IPS DF 4.7 (cell line): ENCODE results near the gene ZFYVE26.
A peak's percentile ranks its signal among the peaks of the same experiment; 100 is the strongest.
"Not testable (repeated sequence)": the region's sequence is repeated elsewhere in the genome, so short reads cannot be mapped to it uniquely, and the experiment has no call there.

Source experiments
- DNase-seq: peaks from one replicate; pipeline ENCODE4 v3.0.0-alpha.2; 2013; ENCODE audit warnings: low spot score; ENCODE audit errors: extremely low read depth

Gene ZFYVE26

DNA sequence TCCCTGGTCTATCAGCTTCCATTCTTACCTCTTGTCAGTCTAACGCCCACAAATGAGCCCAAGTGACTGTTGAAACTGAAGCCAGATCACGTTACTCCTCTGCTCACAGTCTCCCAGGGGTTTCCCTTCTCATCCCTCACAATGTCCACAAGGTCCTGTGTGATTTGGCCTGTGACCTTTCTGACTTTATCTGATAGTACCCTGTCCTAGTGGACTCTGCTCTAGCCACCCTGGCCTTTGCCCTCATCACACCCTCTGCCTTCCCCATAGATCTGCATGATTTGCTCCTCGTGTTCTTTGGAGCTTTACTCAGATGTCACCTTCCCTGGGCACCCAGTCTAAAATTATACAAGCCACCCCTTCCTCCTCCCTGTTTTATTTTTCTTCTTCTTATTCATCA, 59.2 kb downstream of the ZFYVE26 start:
- DNase-seq: no peak

DNA sequence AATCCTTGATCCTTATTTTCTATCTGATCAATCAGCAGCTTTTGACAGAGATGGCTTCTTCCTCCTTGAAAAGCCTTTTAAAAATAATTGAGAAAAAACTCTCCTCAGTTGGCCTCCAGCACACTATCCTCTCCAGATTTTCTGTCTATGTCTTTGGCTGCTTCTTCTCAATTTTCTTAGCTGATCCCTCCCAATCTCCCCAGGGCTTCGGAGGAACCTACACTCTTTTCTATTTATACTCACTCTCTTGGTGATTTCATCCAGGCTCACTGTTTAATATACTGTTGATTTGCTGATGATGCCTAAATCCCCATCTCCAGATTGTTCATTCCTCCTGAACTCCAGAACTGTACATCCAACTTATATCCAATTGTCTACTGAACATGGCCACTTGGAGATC, 59.9 kb downstream of the ZFYVE26 start:
- no peak for DNase-seq

DNA sequence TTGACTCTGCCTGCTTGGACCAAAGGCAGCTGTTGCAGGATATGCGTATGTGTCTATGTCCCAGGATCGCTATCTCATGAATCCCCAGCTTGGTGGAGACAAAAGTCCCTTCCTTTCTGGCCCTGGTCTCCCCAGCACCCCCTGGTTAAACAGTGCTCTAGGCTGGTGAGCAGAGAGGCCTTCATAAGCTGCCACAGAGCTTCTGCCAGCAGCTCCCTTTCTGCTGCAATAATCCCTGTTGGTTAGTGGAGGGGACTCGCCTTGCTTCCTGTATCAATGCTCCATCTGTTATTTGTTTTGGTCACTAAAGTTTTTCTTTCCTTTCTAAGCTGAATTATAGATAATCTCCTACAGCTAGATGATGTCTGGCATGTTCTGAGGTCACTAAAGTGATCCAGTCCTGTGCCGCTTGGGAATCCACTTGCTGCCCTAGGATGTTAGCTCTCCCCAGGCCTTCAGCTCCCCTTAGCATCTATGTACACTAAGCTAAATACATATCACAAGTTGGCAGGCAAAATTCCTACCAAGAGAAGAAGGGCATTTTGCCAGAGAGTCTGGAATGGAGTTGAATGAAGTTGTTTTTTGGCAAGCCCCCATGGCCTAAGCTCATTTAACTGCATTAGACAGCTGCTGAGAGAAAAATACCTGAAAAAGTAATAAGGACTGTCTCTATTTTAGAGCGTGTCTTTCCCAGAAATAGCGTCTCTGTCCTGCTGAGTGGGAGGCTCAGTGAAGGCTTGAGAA, 66.9 kb downstream of the ZFYVE26 start:
- no peak for DNase-seq

DNA sequence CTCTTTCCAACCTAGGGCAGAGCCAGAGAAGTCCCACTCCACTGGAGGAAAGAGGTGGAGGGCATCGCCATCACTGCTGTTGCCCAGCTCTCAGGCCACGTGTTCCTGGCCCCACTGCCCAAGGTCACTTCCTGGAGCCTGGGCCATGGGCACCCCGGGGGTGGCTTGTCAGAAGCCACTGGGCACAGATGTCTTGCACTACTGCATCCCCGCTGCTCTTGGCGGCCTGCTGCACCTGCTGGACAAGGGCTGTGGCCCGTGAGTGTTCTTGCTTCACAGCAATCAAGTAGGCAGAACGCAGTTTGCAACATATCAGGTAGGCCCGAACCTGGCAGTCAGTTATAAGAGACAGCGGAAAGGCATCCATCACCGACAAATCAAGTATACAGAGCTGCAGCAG, 68.1 kb downstream of the ZFYVE26 start:
- no peak for DNase-seq

DNA sequence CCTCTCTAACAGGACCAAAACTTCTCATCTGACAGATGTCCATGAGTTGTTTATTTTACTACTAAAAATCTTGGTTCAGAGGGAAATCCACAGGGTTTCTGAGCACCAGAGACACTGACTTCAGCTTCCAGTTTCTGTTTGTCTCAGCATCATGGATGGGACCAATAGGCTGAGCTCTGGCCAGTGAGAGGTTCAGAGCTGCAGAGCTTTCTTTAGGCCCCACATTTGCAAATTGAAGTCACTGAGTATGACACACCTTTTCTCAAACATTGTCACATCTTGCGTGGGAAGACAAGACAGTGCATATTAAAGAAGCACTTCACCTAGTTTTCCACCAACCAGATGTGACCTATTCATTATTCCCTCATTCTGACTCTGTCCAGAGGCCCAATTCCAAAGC, 69.5 kb downstream of the ZFYVE26 start:
- DNase-seq: no peak

DNA sequence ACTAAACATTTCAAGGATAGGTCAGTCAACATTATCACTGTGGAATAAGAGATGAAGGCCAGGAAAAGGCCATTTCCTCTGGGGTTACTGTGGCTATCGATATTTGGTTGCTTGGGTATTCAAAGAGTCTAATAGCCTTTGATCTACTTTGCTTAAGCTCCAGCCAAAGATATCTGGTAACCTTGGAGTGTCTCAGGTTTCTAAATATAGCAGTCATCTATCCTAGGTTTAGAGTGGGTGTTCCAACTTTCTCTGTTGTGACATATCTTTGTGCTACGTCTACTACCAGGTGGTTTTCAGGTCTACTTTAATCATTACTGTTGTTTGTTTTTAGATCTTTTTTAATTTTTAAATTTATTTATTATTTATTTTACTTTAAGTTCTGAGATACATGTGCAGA, 72.3 kb downstream of the ZFYVE26 start:
- no peak for DNase-seq

DNA sequence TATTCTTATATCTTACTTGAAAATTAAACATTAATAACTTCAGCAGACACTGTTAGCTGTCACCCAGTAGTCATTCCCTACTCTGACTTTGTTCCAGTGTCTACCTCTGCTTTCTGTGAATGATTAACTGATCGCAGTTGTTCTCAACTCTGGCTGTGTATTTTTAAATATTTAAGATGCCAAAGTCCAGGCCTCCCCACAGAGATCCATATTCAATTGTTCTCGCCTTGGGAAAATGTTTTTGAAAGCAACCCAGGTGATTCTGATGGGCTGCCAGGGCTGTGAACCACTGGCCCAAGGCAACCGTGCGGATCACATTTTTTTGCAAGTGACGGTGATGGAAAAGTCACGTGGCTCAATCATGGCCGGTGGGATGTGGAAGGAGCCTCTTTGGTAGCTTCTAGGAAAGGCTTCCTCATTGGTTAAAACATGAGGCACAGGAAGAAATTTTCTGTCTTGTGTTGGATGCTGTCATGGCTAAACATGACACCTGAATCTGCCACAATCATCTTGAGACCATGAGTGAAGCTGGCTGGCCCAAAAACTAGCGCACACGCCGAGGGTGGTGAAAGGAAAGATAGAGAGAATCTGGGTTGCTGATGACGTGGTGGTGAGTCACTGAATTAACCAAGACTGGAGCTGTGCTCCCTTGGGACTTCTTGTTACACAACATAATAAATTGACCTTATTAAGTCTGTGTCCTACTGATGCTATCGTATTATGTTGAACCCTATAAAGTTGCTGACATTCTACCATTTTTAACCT, 77.5 kb downstream of the ZFYVE26 start:
- DNase-seq: no peak

DNA sequence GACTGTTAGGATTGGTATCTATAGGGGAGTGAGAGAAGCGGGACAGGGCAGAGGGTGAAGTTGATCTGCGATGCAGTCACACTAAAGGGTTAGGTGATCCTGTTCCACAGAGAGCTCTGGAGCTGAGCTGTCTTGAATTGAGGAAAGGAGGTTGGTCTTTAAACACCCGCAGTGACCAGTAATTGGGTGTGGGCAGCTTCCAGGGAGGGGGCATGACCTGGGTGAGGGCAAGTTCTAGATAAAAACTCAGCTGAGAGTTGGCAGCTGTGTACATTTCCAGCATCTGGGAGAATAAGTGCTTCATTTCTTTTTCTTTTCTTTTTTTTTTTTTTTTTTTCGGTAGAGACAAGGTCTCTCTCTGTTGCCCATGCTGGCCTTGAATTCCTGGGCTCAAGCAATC, 79.6 kb downstream of the ZFYVE26 start:
- DNase-seq: no peak

DNA sequence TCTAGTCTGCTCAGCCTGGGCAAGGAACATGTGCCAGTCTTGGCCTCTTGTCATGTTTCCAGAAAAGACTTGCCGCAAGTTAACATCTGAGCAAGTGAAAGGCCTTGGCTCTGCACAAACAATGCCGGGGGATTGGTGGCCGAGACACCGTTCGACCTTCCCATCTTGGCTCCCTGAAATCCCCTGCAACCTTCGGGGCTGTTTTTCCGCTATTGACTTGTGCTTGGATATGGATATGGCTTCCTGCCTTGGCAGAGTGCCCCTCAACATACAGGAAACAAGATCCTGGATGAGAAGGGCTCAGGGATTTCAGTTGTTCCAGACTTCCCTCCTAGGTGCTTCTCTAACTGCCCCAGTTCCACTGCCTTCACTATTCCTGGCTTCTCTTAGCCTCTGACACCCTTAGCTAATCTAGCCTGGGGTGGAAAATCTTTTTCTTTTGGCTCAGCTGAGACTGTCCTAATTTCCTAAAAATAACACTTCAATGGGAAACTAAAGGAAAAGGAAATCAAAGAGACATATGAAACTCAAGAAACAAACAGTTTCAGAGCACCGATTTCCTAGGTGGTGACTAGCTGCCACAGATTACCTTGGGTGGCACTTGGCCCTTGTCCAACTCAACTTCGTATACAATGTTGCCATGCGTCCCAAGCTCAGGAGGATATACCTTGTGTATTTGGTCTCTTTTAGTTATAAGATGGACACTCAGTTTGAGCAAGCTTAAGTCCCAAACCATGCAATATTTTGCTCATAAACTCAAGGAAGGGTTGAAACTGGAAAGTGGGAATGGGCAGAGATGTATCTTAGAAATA, 80.8 kb downstream of the ZFYVE26 start:
- DNase-seq: no peak

DNA sequence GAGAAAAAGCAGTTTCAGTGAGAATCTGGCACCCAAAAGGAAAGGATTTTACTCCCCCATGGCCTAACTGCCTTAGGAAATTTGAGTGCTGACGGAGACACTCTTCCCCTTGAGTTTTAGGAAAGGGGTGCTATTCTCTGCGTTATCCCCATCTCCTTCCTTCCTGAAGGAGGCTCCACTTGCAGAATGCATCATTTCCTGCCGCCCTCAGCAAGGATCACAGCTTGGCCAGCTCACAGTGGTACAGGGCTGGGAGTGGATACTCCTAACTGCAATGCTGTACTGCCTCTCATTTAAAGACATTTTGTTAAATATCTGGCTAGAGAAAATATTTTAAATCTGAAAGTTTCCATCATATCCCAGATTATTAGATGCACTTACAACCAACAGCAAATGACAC, 81.7 kb downstream of the ZFYVE26 start:
- DNase-seq: no peak

DNA sequence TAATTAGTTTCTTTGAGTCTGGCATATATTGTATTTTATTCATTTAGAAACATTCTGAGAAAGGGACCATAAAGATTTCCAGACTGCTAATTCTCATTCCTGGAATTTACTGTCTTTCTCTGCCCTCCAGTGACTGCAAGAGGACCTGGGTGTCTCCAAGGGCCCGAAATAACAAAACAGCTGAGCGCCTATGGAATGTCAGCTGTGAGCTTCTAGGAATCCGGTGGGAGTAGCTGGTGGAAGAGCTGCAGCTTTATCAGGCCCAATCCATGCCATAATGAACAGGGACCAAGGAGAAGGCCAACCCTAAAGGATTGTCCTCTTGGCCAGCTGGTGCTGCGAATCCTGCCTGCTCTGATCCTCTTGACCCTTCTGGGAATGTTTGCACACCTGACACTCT, 82.8 kb downstream of the ZFYVE26 start:
- DNase-seq: no peak

DNA sequence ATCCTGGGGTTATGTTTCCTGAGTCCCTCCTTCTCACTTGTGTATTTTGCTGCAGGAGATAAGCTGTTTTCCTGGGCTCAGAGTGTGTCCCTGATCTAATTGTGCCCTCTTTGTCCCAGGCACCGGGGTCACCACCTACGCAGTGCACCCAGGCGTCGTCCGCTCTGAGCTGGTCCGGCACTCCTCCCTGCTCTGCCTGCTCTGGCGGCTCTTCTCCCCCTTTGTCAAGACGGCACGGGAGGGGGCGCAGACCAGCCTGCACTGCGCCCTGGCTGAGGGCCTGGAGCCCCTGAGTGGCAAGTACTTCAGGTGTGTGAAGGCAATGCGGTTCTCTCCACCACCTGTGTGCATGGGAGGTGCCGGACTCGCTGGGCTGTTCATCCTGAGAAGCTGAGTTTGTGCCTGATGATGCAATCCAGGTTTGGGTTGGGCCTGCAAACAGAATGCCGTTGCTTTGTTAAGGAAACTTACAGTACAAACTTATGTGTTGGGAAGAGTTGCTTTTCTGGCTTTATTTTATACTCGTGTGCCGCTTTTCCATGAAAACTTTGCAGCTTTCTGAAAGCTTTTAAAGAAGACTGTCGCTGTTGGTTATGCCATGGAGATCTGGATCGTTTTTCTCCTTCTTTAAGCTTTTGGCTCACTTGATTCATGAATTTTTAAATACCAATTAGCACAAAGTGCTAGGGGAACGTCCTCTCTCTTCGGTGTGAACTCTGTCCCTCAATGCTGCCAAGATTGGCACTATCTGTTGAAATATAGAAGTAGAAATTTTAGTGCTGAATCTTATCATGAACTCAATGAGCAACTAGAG, 87.1 kb downstream of the ZFYVE26 start:
- peak; percentile 44 for DNase-seq

DNA sequence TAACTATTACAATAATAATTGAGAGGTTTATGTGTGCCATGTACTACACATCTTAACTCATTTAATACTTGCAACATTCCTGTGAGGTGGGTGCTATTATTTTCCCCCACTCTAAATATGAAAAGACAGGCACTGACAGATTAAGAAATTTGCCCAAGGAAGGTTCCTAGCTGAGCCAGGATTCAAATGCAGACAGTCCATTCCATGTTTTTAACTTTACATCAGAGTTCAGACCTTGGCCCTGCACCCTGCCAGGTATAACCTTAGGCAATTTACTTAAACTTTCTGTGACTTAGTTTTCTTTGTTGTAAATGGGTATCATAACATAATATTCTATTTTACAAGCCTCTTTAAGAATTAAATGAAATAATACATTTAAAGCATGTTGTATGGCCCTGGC, 88.1 kb downstream of the ZFYVE26 start:
- no peak for DNase-seq

DNA sequence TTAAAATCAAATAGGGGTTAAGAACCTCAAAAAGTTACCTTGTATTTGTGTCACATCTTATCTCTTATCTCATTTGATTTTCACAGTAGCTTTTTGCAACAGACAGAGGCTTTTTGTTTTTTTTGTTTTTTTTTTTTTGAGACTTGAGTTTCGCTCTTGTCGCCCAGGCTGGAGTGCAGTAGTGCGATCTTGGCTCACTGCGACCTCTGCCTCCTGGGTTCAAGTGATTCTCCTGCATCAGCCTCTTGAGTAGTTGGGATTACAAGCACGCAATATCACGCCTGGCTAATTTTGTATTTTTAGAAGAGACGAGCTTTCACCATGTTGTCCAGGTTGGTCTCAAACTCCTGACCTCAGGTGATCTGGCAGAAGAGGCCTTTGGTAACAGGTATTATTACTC, 89.0 kb downstream of the ZFYVE26 start:
- DNase-seq: no peak

DNA sequence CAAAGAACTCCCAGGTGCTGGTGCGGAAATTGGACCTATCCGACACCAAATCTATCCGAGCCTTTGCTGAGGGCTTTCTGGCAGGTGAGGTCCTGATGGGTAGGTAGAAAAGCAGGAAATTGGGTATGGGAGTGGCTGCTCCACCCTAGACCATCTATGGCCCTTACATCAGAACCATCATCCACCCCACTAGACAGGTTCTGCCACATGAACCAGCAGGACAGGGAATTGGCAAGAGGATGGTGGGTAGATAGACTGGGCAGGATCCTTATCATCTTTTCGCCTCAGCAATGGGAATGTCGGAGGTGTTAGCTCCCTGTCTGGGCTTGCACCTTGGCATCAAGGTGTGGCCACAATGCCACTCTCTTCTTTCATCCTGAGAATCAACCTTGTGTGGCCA, 91.2 kb downstream of the ZFYVE26 start:
- no peak for DNase-seq

DNA sequence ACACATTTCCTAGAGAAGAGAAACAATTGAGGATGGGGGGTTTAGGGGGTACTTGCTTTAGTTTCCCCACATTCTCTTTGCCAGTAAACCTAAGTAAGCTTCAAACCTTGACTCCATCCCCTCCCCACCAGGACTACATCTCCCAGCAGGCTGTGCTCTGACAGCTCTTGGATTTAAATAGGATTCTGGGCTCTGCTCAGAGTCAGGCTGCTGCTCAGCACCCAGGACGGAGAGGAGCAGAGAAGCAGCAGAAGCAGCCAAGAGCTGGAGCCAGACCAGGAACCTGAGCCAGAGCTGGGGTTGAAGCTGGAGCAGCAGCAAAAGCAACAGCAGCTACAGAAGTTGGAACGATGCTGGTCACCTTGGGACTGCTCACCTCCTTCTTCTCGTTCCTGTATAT, 94.1 kb downstream of the ZFYVE26 start:
- no peak for DNase-seq

DNA sequence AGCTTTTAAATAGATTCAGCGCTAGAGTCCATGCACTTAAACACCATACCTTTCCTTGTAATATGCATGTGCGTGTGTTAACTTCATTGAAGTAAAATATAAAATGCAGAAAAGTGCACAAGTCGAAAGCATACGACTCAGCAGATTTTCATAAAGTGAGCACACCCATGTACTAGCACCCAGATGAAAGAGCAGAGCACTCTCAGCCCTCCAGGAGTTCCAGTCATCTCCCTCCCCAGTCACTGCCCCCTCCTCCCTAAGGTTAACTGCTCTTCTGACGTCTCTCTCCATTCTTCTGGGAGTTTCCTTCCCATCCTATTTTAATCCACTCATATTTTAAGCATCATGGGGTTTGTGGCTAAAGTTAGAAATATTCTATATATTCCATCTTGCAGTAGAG, 94.5 kb downstream of the ZFYVE26 start:
- no peak for DNase-seq

DNA sequence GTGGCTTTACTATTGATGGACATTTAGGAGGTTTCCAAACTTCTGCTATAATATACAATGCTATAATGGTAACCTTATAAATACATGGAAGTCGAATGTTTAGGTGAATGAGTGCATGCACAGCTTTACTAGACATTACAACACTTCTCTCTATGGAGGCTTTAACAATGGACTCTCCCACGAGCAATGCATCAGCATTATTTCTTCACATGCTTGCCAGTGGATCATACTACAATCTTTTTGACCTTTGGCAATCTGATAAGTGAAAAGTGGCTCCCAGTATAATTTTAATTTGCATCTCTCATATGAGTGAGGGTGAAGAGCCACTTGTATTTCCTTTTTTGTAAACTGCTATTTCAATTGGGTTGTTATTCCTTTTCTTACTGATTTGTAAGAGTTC, 96.5 kb downstream of the ZFYVE26 start:
- DNase-seq: no peak

DNA sequence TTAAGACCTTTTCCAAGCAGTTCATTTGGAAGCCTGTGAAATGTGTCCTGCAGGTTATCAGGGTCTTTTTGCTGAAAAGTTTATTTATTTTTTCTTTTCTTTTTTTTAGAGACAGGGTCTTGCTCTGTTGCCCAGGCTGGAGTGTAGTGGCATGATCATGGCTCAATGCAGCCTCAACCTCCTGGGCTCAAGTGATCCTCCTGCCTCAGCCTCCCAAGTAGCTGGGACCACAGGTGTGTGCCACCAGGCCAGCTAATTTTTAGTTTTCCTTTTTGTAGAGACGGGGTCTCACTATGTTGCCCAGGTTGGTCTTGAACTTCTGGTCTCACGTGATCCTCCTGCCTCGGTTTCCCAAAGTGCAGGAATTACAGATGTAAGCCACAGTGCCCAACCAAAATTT, 97.0 kb downstream of the ZFYVE26 start:
- DNase-seq: not testable (repeated sequence)

DNA sequence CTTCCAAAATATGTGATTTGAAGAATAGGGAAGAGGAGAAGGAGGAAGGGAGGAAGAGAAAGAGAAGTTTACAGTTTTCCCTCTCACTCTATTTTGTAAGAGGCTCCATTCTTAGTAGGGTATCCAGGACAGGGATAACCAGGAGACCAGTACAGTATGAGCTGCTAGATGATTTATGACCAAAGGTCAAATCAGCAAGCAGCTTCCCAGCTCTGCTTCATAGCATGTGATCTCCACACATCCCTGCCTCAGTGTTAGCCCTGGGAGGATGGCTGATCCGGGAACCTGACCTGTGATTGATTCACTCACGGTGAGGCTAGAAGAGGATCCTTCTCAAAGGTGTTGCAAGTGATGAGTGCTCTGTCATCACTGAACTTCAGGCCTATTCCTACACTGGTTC, 98.1 kb downstream of the ZFYVE26 start:
- DNase-seq: no peak

DNA sequence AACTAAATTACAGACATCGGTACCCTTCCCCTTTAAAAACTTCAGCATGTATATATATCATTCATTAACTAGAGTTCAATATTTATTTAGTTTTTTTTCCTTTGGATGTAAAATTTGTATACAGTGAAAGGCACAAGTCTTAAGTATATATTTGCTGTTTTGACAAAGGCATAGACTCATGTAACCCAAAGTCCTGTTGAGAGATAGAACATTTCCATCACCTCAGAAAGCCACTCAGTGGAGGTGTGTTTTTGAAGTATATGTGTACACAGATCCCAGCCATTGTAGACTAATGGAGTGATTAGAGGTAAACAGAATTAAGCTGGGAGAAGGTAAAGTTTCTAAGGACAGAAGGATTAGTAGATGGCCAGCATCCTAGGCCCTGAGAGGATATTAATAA, 99.3 kb downstream of the ZFYVE26 start:
- DNase-seq: no peak
